Occipital lobe (tissue), 2 donors: ENCODE results near the gene NAT14. TPM values are rescaled to one million over a fixed set of nuclear protein-coding genes. Genes with fewer than 3 reads are reported as not detected.
A peak's percentile ranks its signal among the peaks of the same experiment; 100 is the strongest.

Experiments
- DNase-seq: peaks from one replicate; lab custom pipeline; 2025; lab: John Stamatoyannopoulos, UW
- total RNA-seq: library from RNA; depleted of rRNA; stranded (reverse); fragments of >200 nt; gene quantifications from one replicate; pipeline ENCODE4 v1.2.3, GENCODE V29; 2014

NAT14 gene
- total RNA-seq, 1 donor from 2014 or later: 15.0 TPM

DNA sequence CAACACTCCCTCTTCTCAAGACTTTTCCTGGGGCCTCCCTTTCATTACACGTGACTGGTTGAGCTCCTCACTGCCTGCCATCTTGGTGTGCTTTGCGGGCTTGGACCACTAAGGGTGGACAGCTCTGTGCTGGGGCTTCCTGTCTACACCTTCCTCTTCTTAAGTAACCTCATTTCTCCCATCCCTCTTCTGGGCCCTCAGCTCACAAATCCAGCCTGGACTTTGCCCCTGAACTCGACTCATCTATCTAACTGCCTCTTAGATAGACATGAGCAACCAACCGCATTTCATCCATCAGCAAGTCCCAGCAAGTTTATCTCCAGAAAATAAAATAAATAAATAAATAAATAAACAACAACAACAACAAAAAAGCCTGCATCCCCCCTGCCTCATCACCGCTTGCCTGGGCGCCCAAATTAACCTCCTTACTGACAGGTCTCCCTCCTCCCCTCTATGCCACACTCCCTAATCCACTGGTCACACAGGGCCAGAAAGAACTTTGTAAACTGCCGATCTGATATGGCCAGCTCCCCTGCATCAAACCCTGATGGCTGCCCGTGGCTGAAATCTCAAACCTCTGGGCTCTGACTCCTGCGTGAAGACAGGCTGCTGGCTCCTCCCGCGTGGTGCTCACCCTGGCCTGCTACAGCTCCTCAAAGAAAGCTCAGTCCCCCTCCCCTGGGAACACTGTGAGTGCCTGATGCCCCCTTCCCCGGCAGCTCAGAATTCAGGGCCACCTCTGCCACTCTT, 31.3 kb upstream of the NAT14 start:
- DNase-seq: no peak

- peak; percentile 27 for DNase-seq
Observed at GRCh38 chr19:55454787-55455243, 30.2 kb upstream of the NAT14 start.

DNA sequence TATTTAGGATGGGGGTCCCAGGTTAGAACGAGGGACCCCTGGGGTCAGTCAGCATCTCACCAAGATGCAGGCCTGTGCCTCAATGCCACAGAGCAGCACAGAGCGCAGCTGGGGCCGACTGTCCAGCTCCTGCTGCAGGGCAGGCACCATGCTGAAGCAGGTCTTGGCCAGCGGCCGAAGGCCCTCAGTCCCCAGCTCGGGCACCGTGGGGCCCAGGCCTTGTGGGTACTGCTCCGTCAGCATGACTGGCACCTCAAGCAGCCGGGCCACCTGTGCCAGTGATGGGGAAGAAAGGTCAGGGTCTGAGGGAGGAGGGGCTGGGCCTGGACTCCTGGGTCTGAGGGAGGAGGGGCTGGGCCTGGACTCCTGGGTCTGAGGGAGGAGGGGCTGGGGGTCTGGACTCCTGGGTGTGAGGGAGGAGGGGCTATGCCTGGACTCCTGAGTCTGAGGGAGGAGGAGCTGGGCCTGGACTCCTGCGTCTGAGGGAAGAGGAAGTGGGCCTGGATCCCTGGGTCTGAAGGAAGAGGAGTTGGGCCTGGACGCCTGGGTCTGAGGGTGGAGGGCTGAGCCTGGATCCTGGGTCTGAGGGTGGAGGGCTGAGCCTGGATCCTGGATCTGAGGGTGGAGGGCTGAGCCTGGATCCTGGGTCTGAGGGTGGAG, 29.3 kb upstream of the NAT14 start:
- DNase-seq: no peak

GRCh38 chr19:55456347-55456746, 28.6 kb upstream of the NAT14 start:
- DNase-seq: no peak

GRCh38 chr19:55457683-55458457, 27.1 kb upstream of the NAT14 start:
- no peak for DNase-seq

DNA sequence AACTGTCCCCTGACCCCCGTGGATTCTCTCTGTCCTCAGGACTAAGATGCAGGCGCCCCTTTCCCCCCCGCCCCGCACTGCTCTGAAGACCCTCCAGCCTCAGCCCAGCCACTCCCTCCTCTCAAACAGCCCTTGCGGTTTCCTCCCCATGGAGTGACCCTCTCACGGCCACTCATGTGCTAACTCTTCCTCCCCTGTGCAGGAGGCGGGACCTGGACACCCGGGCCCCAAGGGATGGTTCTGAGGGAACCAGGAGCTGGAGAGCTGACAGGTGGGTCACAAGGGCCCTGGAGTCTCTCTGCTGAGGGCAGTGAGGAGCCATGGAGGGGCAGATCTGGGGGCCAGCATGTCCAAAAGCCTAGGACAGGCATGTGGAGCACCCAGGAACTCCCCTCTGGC, 25.4 kb upstream of the NAT14 start:
- DNase-seq: no peak

DNA sequence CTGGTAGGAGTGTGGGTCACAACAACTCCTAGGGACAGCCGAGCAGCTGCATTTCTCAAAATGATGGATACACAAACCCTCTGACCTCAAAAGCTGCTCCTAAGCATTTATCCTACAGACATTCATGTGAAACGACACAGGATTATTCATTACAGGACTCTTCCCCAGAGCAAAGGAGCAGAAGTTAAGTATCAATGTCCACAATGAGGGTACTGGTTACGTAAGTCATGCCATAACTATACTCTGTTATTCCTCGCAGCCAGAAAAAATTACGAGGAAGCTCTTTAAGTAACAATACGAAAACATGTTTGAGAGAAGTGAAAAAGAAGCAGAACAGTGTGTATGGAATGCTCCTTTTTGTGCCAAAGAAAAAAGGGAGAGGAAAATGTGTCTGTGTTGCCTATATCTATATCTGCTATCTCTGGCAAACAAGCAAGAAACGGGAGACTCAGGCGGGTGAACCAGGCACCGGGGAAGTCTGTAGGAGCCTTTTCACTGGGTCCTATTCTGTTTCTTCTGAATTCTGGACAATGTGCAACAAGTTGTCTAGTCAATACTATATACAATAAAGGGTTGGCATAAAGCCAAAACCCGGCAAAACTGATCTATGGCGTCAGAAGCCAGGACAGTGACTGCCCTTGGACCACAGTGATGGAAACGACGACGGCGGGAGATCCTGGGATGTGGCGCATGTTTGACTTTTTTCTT, 24.9 kb upstream of the NAT14 start:
- DNase-seq: no peak

- peak; percentile 30 for DNase-seq
Observed at GRCh38 chr19:55460670-55461258, 24.2 kb upstream of the NAT14 start.

DNA sequence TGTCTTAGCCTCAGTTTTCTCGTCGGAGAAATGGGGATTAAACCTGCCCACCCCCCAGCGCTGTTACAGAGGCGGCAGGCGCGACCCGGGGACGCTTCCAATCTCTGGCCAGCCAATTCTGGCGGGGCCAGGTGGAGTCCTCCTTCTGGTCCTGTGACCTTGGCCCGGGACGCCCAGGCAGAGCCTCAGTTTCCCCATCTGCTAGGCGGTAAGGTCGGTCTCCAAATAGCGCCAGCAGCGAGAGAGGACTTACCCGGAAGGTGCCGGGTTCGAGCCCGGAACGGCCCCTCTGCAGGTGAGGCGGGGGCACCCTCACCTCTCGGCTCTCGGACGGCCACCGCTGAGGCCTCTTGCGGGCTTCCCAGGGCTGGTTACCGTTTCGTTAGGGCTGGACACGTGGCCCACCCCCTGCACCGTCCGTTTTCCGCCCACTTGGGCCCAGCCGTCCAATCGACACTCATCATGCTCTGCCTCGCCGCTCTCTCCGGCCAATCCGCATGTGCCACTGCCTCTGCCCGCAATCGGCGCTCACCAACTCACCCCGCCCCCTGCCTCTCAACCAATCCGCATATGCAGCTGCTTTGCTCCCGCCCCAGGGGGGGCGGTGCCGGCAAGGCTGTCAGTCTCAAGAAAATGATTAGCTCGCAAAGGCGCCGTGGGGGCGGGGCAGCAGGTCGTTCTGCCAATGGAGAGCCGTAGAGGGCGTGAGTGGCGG, 23.6 kb upstream of the NAT14 start, which contains the start of gene ISOC2:
TSS of gene ISOC2 (minus strand) at position 384 of the 715 bp plus-strand sequence. CDS start 5,156 bp downstream, outside the sequence.
- DNase-seq: peak; percentile 100

GRCh38 chr19:55461974-55462626, 22.9 kb upstream of the NAT14 start:
- no peak for DNase-seq

GRCh38 chr19:55462722-55463121, 22.3 kb upstream of the NAT14 start:
- no peak for DNase-seq

DNA sequence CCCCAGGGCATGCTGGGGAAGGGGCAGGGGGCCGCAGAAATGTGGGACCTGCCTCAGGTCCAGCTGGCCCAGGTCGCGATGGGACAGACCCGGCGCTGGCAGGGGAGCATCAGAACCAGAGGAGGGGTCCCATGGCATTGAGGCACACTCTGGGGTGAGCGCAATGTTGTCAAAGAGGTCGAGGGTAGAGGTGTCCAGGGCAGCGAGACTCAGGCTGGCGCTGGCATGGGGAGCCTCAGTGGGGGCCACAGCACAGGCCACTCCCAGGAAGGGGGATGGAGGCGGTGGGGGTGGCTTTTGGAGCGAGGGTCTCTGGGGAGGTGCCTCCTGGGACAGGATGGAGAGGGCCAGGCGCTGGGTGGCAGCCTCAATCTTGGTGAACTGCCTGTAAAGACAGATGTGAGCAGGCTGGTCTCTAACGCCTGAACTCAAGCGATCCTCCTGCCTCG, 21.4 kb upstream of the NAT14 start:
- DNase-seq: no peak

GRCh38 chr19:55464039-55464661, 20.8 kb upstream of the NAT14 start:
- DNase-seq: no peak

GRCh38 chr19:55464662-55465054, 20.3 kb upstream of the NAT14 start, which contains the start of gene C19orf85:
Gene C19orf85, minus strand, starts transcription at chr19:55464751. Its CDS starts 197 bp downstream, at chr19:55464554.
- DNase-seq: no peak

DNA sequence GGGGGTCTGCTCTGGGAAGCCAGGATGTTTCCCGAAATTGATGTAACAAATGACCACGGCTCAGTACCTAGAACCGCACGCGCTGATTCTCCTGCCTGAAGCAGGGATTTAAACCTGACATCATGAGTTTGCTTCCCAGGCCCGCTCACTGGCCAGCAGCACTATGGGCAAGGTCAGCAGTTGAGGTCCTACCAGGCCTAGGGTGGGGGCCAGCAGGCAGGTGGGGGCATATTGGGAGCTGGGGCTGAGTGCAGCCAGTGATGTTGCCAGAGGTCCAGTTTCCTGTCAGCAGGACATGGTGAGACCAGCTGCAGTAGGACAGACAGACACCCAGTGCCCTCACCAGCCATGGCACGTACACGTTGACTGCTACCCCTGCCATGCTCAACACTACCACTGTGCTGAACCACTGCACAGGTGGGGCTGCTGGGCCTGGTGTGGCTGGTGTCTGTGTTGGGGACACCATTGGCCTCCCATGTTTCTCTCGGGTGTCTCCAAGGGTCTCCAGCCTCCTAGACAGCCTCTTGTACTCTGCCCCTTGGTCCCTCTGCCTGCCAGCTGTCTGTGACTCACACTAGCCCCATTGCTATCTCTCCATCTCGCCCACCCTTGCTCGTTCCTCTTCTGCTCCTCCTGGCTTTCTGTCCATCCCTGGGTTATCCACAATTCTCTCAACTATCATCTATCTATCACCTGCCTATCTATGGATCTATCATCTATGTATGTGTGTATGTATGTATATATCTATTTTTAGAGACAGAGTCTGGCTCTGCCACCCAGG, 19.3 kb upstream of the NAT14 start:
- no peak for DNase-seq

GRCh38 chr19:55466241-55466614, 18.8 kb upstream of the NAT14 start:
- DNase-seq: no peak

GRCh38 chr19:55467236-55468053, 17.5 kb upstream of the NAT14 start:
- peak; percentile 32 for DNase-seq

DNA sequence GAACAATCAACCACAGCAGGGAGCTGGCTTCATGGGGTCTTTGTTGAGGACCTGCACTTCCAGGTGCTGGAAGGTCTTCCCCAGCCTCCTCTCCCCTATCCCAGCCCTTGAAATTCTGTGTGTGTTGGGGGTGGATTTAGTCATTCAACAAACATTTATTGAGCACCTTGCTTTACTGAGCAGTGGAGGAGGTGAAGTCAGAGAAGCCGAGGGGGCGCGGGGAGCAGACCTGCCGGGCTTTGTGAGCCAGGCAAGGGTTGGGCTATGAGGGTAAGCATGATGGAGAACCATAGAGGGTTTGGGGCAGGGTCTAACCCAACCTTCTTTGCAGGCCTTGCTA, 17.0 kb upstream of the NAT14 start:
- no peak for DNase-seq
